Measurements from ENCODE around the gene PPFIA3.
A peak's percentile ranks its signal among the peaks of the same experiment; 100 is the strongest.
"Not testable (repeated sequence)": the region's sequence is repeated elsewhere in the genome, so short reads cannot be mapped to it uniquely, and the experiment has no call there.

The PPFIA3 gene

GRCh38 chr19:49150106-49150943 lies 31.0 kb downstream of the PPFIA3 start:
- DNase-seq (ENCODE audit: low read depth), result peak; percentile 91

DNA sequence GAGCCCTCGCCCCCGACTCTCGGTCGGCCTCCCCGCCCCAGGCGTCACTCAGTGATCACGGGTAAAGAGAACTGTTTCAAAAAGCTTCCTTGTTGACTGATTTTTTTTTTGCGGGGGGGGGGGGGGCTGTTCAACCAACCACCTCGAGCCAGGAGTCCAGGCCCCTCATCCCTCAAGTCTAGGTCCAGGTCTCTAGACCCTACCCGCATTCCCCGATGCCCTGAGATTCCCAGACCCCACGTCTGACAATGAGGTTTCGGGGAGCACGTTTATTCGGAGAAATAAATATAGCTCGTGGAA lies 31.6 kb downstream of the PPFIA3 start:
- no peak for DNase-seq (ENCODE audit: low read depth)

- DNase-seq (ENCODE audit: low read depth), result peak; percentile 70
Observed at GRCh38 chr19:49151267-49152118, 32.1 kb downstream of the PPFIA3 start.

- DNase-seq (ENCODE audit: low read depth), result no peak
Observed at GRCh38 chr19:49152119-49152550, 32.8 kb downstream of the PPFIA3 start.

- no peak for DNase-seq (ENCODE audit: low read depth)
Observed at GRCh38 chr19:49153167-49153809, 33.9 kb downstream of the PPFIA3 start.

DNA sequence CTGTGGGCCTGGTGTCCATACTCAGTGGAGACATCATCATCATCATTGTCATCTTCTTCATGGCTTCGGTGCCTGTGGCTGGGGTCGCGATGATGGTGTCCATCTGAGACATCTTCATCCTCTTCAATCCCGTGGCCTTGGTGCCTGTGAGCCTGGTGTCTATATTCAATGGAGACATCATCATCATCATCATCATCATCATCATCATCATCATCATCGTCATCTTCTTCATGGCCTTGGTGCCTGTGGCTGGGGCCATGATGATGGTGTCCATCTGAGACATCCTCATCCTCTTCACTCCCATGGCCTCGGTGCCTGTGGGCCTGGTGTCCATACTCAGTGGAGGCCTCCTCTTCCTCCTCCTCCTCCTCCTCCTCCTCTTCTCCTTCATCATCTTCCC lies 34.9 kb downstream of the PPFIA3 start:
- DNase-seq (ENCODE audit: low read depth), result no peak

DNA sequence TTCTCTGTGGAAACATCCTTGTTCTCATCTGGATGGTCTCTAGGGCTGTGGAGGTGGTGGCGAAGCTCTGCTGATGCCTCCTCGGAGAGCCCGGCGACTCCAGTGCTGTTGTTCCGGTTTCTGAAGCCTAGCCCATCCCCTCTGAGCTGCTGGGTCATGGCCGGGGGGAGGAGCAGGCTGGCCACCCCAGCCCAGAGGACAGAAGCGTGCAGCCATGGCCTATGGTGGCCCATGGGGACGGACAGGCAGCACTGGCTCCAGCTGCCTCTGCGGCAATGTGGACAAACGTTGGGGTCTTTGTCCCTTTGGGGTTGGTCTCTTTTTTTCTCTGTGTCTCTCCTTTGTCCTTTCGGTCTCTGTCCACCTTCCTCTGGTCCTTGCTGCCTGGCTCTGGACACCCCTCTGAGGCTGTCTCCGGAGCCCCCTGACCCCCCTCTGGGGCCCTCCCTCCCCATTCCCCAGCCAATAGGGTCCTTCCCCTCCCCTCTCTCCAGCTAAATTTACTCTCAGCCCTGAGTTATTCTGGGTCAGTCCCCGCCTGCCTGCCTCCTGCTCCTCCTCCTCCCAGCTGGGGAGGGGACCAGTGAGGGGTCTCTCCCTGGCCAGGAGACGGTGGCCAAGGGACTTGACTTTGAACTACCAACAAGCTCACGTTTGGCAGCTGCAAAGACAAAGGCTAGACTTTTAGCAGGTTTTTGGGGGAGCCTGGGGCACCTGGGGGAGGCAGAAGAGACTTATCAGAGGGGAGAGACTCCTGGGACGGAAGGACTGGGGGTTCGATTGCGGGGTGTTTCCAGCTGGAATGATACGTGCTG lies 35.9 kb downstream of the PPFIA3 start, which contains the start of gene HRC:
TSS of gene HRC (minus strand) at position 392 of the 815 bp plus-strand sequence. CDS start at position 233, 159 bp downstream.
- no peak for DNase-seq (ENCODE audit: low read depth)

- no peak for DNase-seq (ENCODE audit: low read depth)
Observed at GRCh38 chr19:49155820-49156346, 36.5 kb downstream of the PPFIA3 start.

GRCh38 chr19:49157445-49158224 lies 38.3 kb downstream of the PPFIA3 start, which contains the start of gene TRPM4:
Gene TRPM4, plus strand, starts transcription at chr19:49157792. Its CDS starts 75 bp downstream, at chr19:49157867.
- DNase-seq (ENCODE audit: low read depth), result peak; percentile 70

DNA sequence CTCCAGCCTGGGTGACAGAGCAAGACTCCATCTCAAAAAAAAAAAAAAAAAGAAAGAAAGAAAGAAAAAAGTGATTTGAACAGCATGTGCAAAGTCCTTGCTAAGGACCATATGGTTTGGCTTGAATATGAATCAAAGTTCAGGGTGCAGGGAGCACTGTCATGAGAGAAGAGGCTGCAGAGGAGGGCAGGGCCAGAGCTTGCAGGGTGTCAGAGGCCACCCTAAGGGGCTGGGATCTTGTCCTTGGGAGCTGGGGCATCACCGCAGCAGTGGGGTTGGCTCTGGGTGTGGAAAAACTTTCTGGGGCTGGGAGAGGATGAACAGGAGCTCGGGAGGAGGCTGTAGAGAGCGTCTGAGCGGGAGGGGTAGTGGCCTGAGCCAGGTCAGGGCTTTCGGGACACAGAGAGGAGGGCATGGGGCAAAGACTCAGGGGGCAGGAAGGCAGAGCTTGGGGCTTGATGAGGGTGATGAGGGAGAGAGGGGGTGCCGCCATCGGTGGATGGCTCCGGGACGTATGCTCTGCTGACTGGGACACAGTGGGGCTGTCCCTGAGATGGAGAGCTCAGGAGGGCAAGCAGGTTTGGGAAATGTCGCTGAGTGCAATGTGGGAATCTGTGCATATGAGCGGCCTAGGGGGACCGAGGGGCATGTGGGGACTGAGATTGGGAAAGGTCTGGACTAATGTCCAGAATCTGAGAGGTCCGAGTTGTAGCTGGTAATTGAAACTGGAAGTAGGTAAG lies 41.3 kb downstream of the PPFIA3 start:
- no peak for DNase-seq (ENCODE audit: low read depth)

DNA sequence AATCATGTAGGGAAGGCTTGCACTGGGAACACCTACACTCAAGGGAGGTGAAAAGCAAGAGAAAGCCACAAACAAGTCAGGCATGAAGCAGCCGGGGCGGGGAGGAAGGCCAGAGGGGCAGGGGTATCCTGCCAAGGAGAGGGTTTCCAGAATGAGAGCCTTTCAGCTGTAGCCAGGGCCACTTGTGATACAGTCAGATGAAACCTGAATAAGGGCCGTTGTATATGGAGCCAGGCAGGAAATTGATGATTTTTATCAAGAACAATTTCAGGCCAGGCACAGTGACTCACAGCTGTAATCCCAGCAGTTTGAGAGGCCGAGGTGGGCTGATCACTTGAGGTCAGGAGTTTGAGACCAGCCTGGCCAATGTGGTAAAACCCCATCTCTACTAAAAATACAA lies 42.6 kb downstream of the PPFIA3 start:
- no peak for DNase-seq (ENCODE audit: low read depth)

DNA sequence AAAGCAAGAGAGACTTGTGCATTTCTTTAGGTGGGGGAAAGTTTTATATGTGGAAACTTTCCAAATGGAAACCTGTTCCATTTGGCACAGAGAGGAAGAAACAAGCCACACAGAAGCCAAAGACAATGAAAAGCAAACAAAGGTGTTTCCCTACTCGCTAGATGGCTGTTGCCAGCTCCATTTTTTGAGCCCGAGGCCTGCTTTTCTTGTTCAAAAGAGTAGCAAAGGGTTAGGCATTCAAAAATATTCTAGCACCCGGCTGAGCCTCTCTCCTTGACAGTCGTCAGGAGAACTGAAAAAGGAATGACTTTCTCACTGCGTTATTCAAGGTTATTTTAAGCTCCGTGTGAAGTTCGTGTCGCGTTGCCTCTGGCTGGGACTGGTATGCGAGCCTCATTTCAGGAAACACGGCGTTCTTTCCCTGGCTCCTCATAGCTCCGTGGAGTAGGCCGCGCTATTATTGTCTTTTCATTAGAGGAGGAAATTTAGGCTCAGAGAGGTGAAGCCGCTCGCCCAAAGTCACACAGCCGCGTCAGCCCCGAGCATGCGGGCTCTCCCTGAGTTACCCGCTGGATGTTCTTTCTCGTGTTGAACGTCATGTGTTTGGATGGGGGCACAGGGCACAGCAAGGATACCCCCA lies 45.9 kb downstream of the PPFIA3 start:
- no peak for DNase-seq (ENCODE audit: low read depth)

DNA sequence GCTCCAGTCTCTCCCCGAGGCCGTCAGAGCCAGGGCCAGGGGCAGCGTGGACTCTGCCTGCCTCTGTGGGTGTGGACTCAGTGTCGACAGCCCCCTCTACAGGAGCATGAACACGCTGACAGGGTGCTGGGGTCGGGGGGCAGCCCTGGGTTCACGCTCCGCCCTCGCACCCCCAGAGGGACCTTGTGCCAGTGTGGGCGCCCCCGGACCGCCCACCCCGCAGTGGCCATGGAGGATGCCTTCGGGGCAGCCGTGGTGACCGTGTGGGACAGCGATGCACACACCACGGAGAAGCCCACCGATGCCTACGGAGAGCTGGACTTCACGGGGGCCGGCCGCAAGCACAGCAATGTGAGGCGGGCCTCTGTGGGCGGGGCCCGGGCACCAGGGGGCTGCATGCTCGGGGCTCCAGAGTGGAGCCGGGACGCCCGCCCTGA lies 46.5 kb downstream of the PPFIA3 start:
- DNase-seq (ENCODE audit: low read depth), result no peak

GRCh38 chr19:49167857-49168409 lies 48.6 kb downstream of the PPFIA3 start:
- DNase-seq (ENCODE audit: low read depth), result no peak

- DNase-seq (ENCODE audit: low read depth), result no peak
Observed at GRCh38 chr19:49168421-49168820, 49.1 kb downstream of the PPFIA3 start.

GRCh38 chr19:49173198-49173597 lies 53.9 kb downstream of the PPFIA3 start:
- DNase-seq (ENCODE audit: low read depth), result no peak

- DNase-seq (ENCODE audit: low read depth), result no peak
Observed at GRCh38 chr19:49180659-49181058, 61.3 kb downstream of the PPFIA3 start.

GRCh38 chr19:49182010-49182847 lies 62.9 kb downstream of the PPFIA3 start:
- not testable (repeated sequence) for DNase-seq (ENCODE audit: low read depth)
